NOMO-1 treated with dmso at 0.1 percent for 144 hours (cell line): ENCODE data around the gene PTH2.
"Not testable (repeated sequence)": the region's sequence is repeated elsewhere in the genome, so short reads cannot be mapped to it uniquely, and the experiment has no call there.

ENCODE experiments used
- DNase-seq: peaks from one replicate; lab custom pipeline; 2025; ENCODE audit not compliant: unreplicated experiment; lab: John Stamatoyannopoulos, UW

Gene PTH2

GRCh38 chr19:49448432-49448786, 25.2 kb upstream of the PTH2 start:
- no peak for DNase-seq

GRCh38 chr19:49447485-49448431, 24.5 kb upstream of the PTH2 start:
- no peak for DNase-seq

GRCh38 chr19:49445997-49446396, 22.8 kb upstream of the PTH2 start:
- no peak for DNase-seq

- not testable (repeated sequence) for DNase-seq
Observed at GRCh38 chr19:49444100-49444700, 21.0 kb upstream of the PTH2 start.

GRCh38 chr19:49443366-49444099, 20.3 kb upstream of the PTH2 start:
- peak; percentile 94 for DNase-seq

GRCh38 chr19:49442771-49443365, 19.6 kb upstream of the PTH2 start:
- DNase-seq: no peak

- DNase-seq: no peak
Observed at GRCh38 chr19:49442354-49442753, 19.1 kb upstream of the PTH2 start.

GRCh38 chr19:49441960-49442350, 18.7 kb upstream of the PTH2 start:
- no peak for DNase-seq

- no peak for DNase-seq
Observed at GRCh38 chr19:49441210-49441959, 18.1 kb upstream of the PTH2 start, which contains the start of gene SLC17A7. Gene SLC17A7 (minus strand): TSS chr19:49441527. CDS start chr19:49441379, 148 bp downstream.

- no peak for DNase-seq
Observed at GRCh38 chr19:49440439-49441209, 17.4 kb upstream of the PTH2 start.

GRCh38 chr19:49439836-49440235, 16.6 kb upstream of the PTH2 start:
- DNase-seq: no peak

- no peak for DNase-seq
Observed at GRCh38 chr19:49438261-49438660, 15.0 kb upstream of the PTH2 start.

- DNase-seq: no peak
Observed at GRCh38 chr19:49437231-49437630, 14.0 kb upstream of the PTH2 start.

GRCh38 chr19:49436381-49437017, 13.3 kb upstream of the PTH2 start:
- DNase-seq: no peak

- no peak for DNase-seq
Observed at GRCh38 chr19:49435670-49436069, 12.4 kb upstream of the PTH2 start.

GRCh38 chr19:49434907-49435583, 11.8 kb upstream of the PTH2 start:
- DNase-seq: no peak

- no peak for DNase-seq
Observed at GRCh38 chr19:49433240-49433901, 10.1 kb upstream of the PTH2 start.
